ENCODE data around the gene LYPD3.

The LYPD3 gene

DNA sequence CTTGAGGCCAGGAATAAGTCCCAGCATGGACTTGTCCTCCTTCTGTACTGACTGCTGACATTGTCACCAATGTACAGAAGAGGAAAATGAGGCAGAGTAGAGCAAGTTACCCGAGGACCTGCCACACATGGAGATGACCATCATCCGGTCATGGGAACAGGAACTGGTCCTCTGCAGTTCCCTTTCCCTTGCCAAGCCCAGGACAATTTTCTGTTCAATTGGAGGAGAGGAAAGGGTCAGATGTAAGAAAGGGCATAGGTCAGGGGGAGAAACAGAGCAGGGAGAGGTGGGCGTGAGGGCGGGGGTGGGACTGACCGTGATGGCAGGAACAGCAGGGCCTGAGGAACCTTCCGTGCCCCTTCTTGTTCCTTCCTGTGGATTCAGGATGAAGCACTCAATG, 20.5 kb upstream of the LYPD3 start:
- Histone ChIP-seq H3K27ac (ENCODE audit: low read length) (no peak overlapping the region), H3K4me1 (ENCODE audit: control insufficient read depth in 1 of 2, insufficient read depth in 2 of 2, low read length in 2 of 2) (no peaks in the 10 kb centered on the region), H3K36me3 (ENCODE audit: control insufficient read depth in 1 of 2, insufficient read depth in 2 of 2, low read length in 2 of 2) (peaks cover 0 to 3% of the 10 kb centered on the region in 2 donors), H3K27me3 (ENCODE audit: low read depth, low read length) (no peaks in the 10 kb centered on the region), H3K9me3 (ENCODE audit: control insufficient read depth in 1 of 2, low read length in 2 of 2) (no peaks in the 10 kb centered on the region), H3K4me3 (ENCODE audit: low read depth in 1 of 2, low read length in 2 of 2) (no peak overlapping the region)

- Histone ChIP-seq H3K36me3 (ENCODE audit: control insufficient read depth in 1 of 2, insufficient read depth in 2 of 2, low read length in 2 of 2) (peaks cover 0 to 1% of the 10 kb centered on the region in 2 donors), H3K4me3 (ENCODE audit: low read depth in 1 of 2, low read length in 2 of 2) (no peak overlapping the region), H3K9me3 (ENCODE audit: control insufficient read depth in 1 of 2, low read length in 2 of 2) (no peaks in the 10 kb centered on the region), H3K4me1 (ENCODE audit: control insufficient read depth in 1 of 2, insufficient read depth in 2 of 2, low read length in 2 of 2) (no peaks in the 10 kb centered on the region), H3K27ac (ENCODE audit: low read length) (no peak overlapping the region), H3K27me3 (ENCODE audit: low read depth, low read length) (no peaks in the 10 kb centered on the region)
Observed at GRCh38 chr19:43483281-43483680, 17.9 kb upstream of the LYPD3 start.

DNA sequence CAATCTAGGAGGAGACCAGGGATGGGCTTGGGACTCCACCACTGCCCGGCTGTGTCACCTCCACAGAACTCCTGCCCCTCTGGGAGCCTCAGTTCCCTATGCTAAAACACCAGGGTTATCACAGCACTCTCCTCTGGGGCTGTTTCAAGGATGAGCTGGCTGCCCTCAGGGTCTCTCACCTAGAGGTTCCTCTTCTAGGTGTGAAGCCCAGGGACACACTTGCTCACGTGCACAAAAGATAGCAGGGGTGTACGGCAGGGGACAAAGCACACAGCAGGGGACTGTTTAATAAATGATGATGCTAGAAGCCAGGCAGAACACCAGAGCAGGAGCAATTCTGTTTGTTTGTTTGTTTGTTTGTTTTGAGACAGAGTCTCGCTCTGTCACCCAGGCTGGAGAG, 16.8 kb upstream of the LYPD3 start:
- Histone ChIP-seq H3K27me3 (ENCODE audit: low read depth, low read length) (no peaks in the 10 kb centered on the region), H3K9me3 (ENCODE audit: control insufficient read depth in 1 of 2, low read length in 2 of 2) (no peaks in the 10 kb centered on the region), H3K27ac (ENCODE audit: low read length) (no peak overlapping the region), H3K4me1 (ENCODE audit: control insufficient read depth in 1 of 2, insufficient read depth in 2 of 2, low read length in 2 of 2) (no peaks in the 10 kb centered on the region), H3K36me3 (ENCODE audit: control insufficient read depth in 1 of 2, insufficient read depth in 2 of 2, low read length in 2 of 2) (peaks cover 4% of the 10 kb centered on the region in 2 donors), H3K4me3 (ENCODE audit: low read depth in 1 of 2, low read length in 2 of 2) (no peak overlapping the region)

DNA sequence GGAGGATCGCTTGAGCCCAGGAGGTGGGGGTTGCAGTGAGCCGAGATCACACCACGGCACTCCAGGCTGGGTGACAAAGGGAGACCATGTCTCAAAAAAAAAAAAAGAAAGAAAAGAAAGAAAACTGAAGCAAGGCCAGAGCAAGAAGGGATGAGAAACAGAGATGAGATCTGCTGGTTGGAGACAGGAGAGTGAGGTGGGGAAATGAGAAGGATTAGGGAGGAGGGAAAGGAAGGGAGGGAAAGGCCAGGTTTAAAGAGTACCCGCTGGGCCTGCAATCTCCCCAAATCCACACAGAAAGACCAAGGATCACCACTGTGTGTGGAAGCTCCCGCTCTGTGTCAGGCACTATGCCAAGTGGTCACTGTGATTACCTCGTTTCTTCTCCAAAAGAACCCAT, 16.3 kb upstream of the LYPD3 start:
- Histone ChIP-seq H3K4me1 (ENCODE audit: control insufficient read depth in 1 of 2, insufficient read depth in 2 of 2, low read length in 2 of 2) (no peaks in the 10 kb centered on the region), H3K9me3 (ENCODE audit: control insufficient read depth in 1 of 2, low read length in 2 of 2) (no peaks in the 10 kb centered on the region), H3K27me3 (ENCODE audit: low read depth, low read length) (no peaks in the 10 kb centered on the region), H3K4me3 (ENCODE audit: low read depth in 1 of 2, low read length in 2 of 2) (no peak overlapping the region), H3K27ac (ENCODE audit: low read length) (no peak overlapping the region), H3K36me3 (ENCODE audit: control insufficient read depth in 1 of 2, insufficient read depth in 2 of 2, low read length in 2 of 2) (peaks cover 4% of the 10 kb centered on the region in 2 donors)

- H3K27ac ChIP-seq (ENCODE audit: low read length) = no peak overlapping the region
- no peaks in the 10 kb centered on the region for H3K9me3 ChIP-seq (ENCODE audit: control insufficient read depth in 1 of 2, low read length in 2 of 2)
- H3K4me3 ChIP-seq (ENCODE audit: low read depth in 1 of 2, low read length in 2 of 2) = no peak overlapping the region
- peaks cover 4% of the 10 kb centered on the region in 2 donors for H3K36me3 ChIP-seq (ENCODE audit: control insufficient read depth in 1 of 2, insufficient read depth in 2 of 2, low read length in 2 of 2)
- no peaks in the 10 kb centered on the region for H3K4me1 ChIP-seq (ENCODE audit: control insufficient read depth in 1 of 2, insufficient read depth in 2 of 2, low read length in 2 of 2)
- H3K27me3 ChIP-seq (ENCODE audit: low read depth, low read length) = no peaks in the 10 kb centered on the region
Observed at GRCh38 chr19:43480574-43480973, 15.2 kb upstream of the LYPD3 start.

GRCh38 chr19:43479961-43480561, 14.7 kb upstream of the LYPD3 start:
- no peak overlapping the region for H3K4me3 ChIP-seq (ENCODE audit: low read depth in 1 of 2, low read length in 2 of 2)
- no peaks in the 10 kb centered on the region for H3K4me1 ChIP-seq (ENCODE audit: control insufficient read depth in 1 of 2, insufficient read depth in 2 of 2, low read length in 2 of 2)
- no peaks in the 10 kb centered on the region for H3K9me3 ChIP-seq (ENCODE audit: control insufficient read depth in 1 of 2, low read length in 2 of 2)
- H3K27ac ChIP-seq (ENCODE audit: low read length) = no peak overlapping the region
- no peaks in the 10 kb centered on the region for H3K27me3 ChIP-seq (ENCODE audit: low read depth, low read length)
- peaks cover 4% of the 10 kb centered on the region in 2 donors for H3K36me3 ChIP-seq (ENCODE audit: control insufficient read depth in 1 of 2, insufficient read depth in 2 of 2, low read length in 2 of 2)

- Histone ChIP-seq H3K9me3 (ENCODE audit: control insufficient read depth in 1 of 2, low read length in 2 of 2) (no peaks in the 10 kb centered on the region), H3K27me3 (ENCODE audit: low read depth, low read length) (no peaks in the 10 kb centered on the region), H3K4me3 (ENCODE audit: low read depth in 1 of 2, low read length in 2 of 2) (no peak overlapping the region), H3K27ac (ENCODE audit: low read length) (no peak overlapping the region), H3K36me3 (ENCODE audit: control insufficient read depth in 1 of 2, insufficient read depth in 2 of 2, low read length in 2 of 2) (peaks cover 4% of the 10 kb centered on the region in 2 donors), H3K4me1 (ENCODE audit: control insufficient read depth in 1 of 2, insufficient read depth in 2 of 2, low read length in 2 of 2) (no peaks in the 10 kb centered on the region)
Observed at GRCh38 chr19:43479226-43479625, 13.8 kb upstream of the LYPD3 start.

DNA sequence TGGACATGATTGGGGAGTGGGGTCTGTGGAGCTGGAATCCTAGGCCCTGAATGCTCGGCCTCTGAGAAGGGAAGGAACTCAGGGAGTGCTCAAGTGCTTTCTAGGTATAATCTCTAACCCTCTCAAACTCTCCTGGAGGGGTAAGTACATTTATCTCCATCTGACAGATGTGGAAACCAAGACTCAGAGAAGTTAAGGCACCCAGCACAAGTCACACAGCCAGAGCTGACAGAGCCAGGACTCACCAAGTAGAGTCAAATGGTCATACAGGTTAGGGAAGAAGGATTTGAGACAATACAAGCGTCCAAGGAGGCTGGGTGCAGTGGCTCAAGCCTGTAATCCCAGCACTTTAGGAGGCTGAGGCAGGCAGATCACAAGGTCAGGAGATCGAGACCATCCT, 12.9 kb upstream of the LYPD3 start:
- H3K4me1 ChIP-seq (ENCODE audit: control insufficient read depth in 1 of 2, insufficient read depth in 2 of 2, low read length in 2 of 2) = no peaks in the 10 kb centered on the region
- H3K36me3 ChIP-seq (ENCODE audit: control insufficient read depth in 1 of 2, insufficient read depth in 2 of 2, low read length in 2 of 2) = peaks cover 4% of the 10 kb centered on the region in 2 donors
- no peaks in the 10 kb centered on the region for H3K27me3 ChIP-seq (ENCODE audit: low read depth, low read length)
- no peak overlapping the region for H3K27ac ChIP-seq (ENCODE audit: low read length)
- H3K9me3 ChIP-seq (ENCODE audit: control insufficient read depth in 1 of 2, low read length in 2 of 2) = no peaks in the 10 kb centered on the region
- no peak overlapping the region for H3K4me3 ChIP-seq (ENCODE audit: low read depth in 1 of 2, low read length in 2 of 2)

DNA sequence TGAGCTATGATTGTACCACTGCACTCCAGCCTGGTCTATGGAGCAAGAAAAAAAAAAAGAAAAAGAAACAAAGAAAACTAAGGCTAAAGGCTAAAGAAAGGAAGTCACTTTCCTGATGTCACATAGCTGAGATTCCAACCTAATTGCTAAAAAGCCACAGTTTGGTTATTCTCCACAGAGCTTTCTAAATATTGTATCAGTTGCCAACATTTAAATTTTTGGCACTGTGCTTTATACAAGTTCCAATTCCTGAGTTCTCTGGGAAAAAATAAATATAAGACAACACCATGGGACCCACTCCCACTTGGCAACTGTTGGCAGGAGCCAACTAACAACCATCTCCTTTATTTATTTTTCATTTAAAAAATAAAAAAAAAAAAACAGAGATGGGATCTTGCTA, 11.2 kb upstream of the LYPD3 start:
- no peak overlapping the region for H3K4me3 ChIP-seq (ENCODE audit: low read depth in 1 of 2, low read length in 2 of 2)
- no peaks in the 10 kb centered on the region for H3K27me3 ChIP-seq (ENCODE audit: low read depth, low read length)
- no peaks in the 10 kb centered on the region for H3K9me3 ChIP-seq (ENCODE audit: control insufficient read depth in 1 of 2, low read length in 2 of 2)
- peaks cover 4% of the 10 kb centered on the region in 2 donors for H3K36me3 ChIP-seq (ENCODE audit: control insufficient read depth in 1 of 2, insufficient read depth in 2 of 2, low read length in 2 of 2)
- H3K27ac ChIP-seq (ENCODE audit: low read length) = no peak overlapping the region
- H3K4me1 ChIP-seq (ENCODE audit: control insufficient read depth in 1 of 2, insufficient read depth in 2 of 2, low read length in 2 of 2) = no peaks in the 10 kb centered on the region

GRCh38 chr19:43474986-43475705, 9.7 kb upstream of the LYPD3 start:
- H3K4me1 ChIP-seq (ENCODE audit: control insufficient read depth in 1 of 2, insufficient read depth in 2 of 2, low read length in 2 of 2) = no peaks in the 10 kb centered on the region
- peaks cover 4% of the 10 kb centered on the region in 2 donors for H3K36me3 ChIP-seq (ENCODE audit: control insufficient read depth in 1 of 2, insufficient read depth in 2 of 2, low read length in 2 of 2)
- no peaks in the 10 kb centered on the region for H3K27me3 ChIP-seq (ENCODE audit: low read depth, low read length)
- peak overlapping the region; percentile 62 for H3K27ac ChIP-seq (ENCODE audit: low read length)
- H3K9me3 ChIP-seq (ENCODE audit: control insufficient read depth in 1 of 2, low read length in 2 of 2) = no peaks in the 10 kb centered on the region
- H3K4me3 ChIP-seq (ENCODE audit: low read depth in 1 of 2, low read length in 2 of 2) = peak overlapping the region; percentile 52 to 57

- Histone ChIP-seq H3K4me3 (ENCODE audit: low read depth in 1 of 2, low read length in 2 of 2) (peak overlapping the region; percentile 52 to 57), H3K27me3 (ENCODE audit: low read depth, low read length) (no peaks in the 10 kb centered on the region)
Observed at GRCh38 chr19:43474487-43474886, 9.1 kb upstream of the LYPD3 start.

DNA sequence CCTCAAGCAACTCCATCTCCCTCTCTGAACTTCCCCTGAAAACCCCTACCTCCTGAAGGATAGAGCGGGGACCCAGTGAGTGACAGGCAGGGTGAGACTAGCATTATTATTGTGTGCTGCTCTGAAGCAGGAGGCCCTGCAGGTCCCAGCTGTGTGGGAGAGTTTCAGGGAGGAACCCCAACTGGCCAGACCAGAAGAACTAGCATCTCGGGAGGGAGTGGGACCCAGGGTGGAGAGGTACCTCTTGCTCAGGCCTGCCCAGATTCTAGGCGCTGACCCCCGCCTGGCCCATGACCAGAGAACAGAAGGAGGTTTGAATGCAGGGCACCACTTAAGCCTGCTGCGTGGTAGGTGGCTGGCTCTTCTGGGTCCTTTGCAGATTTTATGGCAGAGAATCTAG, 5.7 kb upstream of the LYPD3 start:
- no peaks in the 10 kb centered on the region for H3K36me3 ChIP-seq (ENCODE audit: control insufficient read depth in 1 of 2, insufficient read depth in 2 of 2, low read length in 2 of 2)
- no peak overlapping the region for H3K4me3 ChIP-seq (ENCODE audit: low read depth in 1 of 2, low read length in 2 of 2)
- no peaks in the 10 kb centered on the region for H3K4me1 ChIP-seq (ENCODE audit: control insufficient read depth in 1 of 2, insufficient read depth in 2 of 2, low read length in 2 of 2)
- H3K9me3 ChIP-seq (ENCODE audit: control insufficient read depth in 1 of 2, low read length in 2 of 2) = no peaks in the 10 kb centered on the region
- no peaks in the 10 kb centered on the region for H3K27me3 ChIP-seq (ENCODE audit: low read depth, low read length)
- no peak overlapping the region for H3K27ac ChIP-seq (ENCODE audit: low read length)

More at GRCh38 chr19:43474487-43474886, 9.1 kb upstream of the LYPD3 start:
- H3K27ac ChIP-seq (ENCODE audit: low read length) = peak overlapping the region; percentile 62
- H3K9me3 ChIP-seq (ENCODE audit: control insufficient read depth in 1 of 2, low read length in 2 of 2) = no peaks in the 10 kb centered on the region
- H3K36me3 ChIP-seq (ENCODE audit: control insufficient read depth in 1 of 2, insufficient read depth in 2 of 2, low read length in 2 of 2) = peaks cover 4% of the 10 kb centered on the region in 2 donors
- H3K4me1 ChIP-seq (ENCODE audit: control insufficient read depth in 1 of 2, insufficient read depth in 2 of 2, low read length in 2 of 2) = no peaks in the 10 kb centered on the region
